ENCODE data around the gene GSC. TPM values are rescaled to one million over a fixed set of nuclear protein-coding genes. Genes with fewer than 3 reads are reported as not detected.

GSC gene
- total RNA-seq, 1 experiment from 2014 or later, result 0.43 TPM

- no peak for DNase-seq
- Histone ChIP-seq H3K27ac (no peak overlapping the region), H3K4me3 (no peak overlapping the region), H3K9me3 (replicated peaks) (no peaks in the 10 kb centered on the region), H3K27me3 (0 out of 2 replicates have a peak, but pooled peaks cover 3% of the 10 kb centered on the region), H3K36me3 (no peaks in the 10 kb centered on the region), H3K4me1 (no peaks in the 10 kb centered on the region)
Measured at GRCh38 chr14:94775091-94775870, 5.4 kb upstream of the GSC start.

DNA sequence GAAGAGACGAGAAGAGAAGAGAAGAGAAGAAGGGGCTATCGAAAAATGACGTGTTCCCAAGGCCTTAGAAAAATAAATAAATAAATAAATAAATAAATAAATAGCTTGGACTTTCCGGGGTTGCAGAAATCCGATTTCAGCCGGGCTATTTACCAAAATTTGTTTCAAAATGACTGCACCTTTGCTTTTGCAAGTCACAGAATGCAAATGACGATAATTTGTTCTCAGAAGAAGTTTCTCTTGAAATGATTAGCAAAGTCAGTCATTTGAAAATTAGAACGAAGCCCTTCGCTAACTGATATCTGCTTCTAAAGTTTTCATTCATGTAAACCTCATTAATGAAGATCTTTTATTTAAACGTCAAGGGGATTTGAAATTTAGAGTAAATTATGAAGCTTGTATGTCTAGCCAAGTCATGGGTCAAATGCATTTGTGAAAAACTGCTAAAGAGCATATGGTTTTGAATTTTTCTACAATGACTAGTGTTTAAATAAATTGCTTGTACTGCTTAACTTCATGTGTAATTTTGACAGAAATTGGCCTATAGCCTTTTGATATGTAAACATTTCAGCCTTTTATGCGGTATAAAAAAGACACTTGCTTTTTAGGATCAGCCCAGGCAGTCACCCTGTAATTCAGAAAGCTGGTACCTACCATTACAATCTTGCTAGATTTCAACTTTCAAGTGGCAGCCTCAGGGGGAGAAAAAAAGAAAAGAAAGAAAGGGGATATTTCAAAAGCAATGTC lies 4.6 kb upstream of the GSC start:
- no peak overlapping the region for H3K27ac ChIP-seq
- no peaks in the 10 kb centered on the region for H3K9me3 ChIP-seq (replicated peaks)
- no peak overlapping the region for H3K4me3 ChIP-seq
- H3K27me3 ChIP-seq, result 0 out of 2 replicates have a peak, but pooled peaks cover 3% of the 10 kb centered on the region
- no peaks in the 10 kb centered on the region for H3K36me3 ChIP-seq
- no peaks in the 10 kb centered on the region for H3K4me1 ChIP-seq
- DNase-seq, result no peak

DNA sequence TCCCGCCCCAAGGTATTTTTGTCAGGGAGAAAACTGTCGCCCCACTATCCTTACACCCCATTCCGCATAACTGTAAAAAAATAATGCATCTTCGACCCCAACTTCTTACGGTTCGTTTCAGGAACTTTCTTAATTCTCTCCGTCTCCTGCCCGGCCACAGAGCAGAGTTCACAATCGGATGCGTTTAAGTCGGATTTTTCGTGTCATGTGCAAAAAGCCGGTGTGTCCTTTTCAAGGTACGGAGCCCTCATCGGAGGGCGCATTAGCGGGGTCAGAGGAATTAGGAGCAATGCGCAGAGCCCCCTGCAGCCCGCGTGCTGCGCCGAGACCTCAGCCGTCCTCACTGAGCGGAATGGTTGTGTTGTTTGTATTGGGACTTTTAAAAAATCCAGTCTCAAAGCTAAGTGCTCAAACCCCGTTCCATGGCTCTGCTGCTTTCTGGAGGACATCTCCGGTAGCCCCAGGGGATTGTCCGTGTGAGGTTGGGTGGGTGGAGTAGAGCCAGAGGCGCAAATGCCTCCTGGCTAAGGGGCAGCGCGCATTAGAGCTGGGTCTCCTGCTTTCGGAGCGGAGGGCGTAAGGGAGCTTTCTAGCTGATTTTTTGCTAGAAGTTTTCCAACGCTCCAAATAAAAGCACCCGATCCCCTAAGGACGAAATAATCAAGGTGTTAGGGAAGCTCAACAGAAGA lies 3.9 kb upstream of the GSC start:
- Histone ChIP-seq H3K27ac (no peak overlapping the region), H3K27me3 (0 out of 2 replicates have a peak, but pooled peaks cover 3% of the 10 kb centered on the region)
- no peak for DNase-seq

GRCh38 chr14:94773061-94773648 lies 3.2 kb upstream of the GSC start:
- DNase-seq, result no peak
- Histone ChIP-seq H3K4me1 (no peaks in the 10 kb centered on the region), H3K27ac (no peak overlapping the region), H3K9me3 (replicated peaks) (no peaks in the 10 kb centered on the region), H3K36me3 (no peaks in the 10 kb centered on the region), H3K4me3 (no peak overlapping the region), H3K27me3 (0 out of 2 replicates have a peak, but pooled peaks cover 3% of the 10 kb centered on the region)

More for the DNA sequence above, 3.9 kb upstream of the GSC start:
- no peaks in the 10 kb centered on the region for H3K9me3 ChIP-seq (replicated peaks)
- H3K4me1 ChIP-seq, result no peaks in the 10 kb centered on the region
- no peak overlapping the region for H3K4me3 ChIP-seq
- no peaks in the 10 kb centered on the region for H3K36me3 ChIP-seq

- no peak overlapping the region for H3K27ac ChIP-seq
- no peaks in the 10 kb centered on the region for H3K36me3 ChIP-seq
- H3K9me3 ChIP-seq (replicated peaks), result no peaks in the 10 kb centered on the region
- no peaks in the 10 kb centered on the region for H3K4me1 ChIP-seq
- no peak overlapping the region for H3K4me3 ChIP-seq
- DNase-seq, result no peak
- H3K27me3 ChIP-seq, result 0 out of 2 replicates have a peak, but pooled peaks cover 3% of the 10 kb centered on the region
Measured at GRCh38 chr14:94772548-94772947, 2.6 kb upstream of the GSC start.

GRCh38 chr14:94771906-94772490 lies 2.1 kb upstream of the GSC start:
- Histone ChIP-seq H3K36me3 (no peaks in the 10 kb centered on the region), H3K4me3 (no peak overlapping the region), H3K27ac (no peak overlapping the region), H3K9me3 (replicated peaks) (no peaks in the 10 kb centered on the region), H3K4me1 (no peaks in the 10 kb centered on the region), H3K27me3 (0 out of 2 replicates have a peak, but pooled peaks cover 3% of the 10 kb centered on the region)
- no peak for DNase-seq

GRCh38 chr14:94771158-94771905 lies 1.4 kb upstream of the GSC start:
- no peaks in the 10 kb centered on the region for H3K4me1 ChIP-seq
- 0 out of 2 replicates have a peak, but pooled peaks cover 3% of the 10 kb centered on the region for H3K27me3 ChIP-seq

GRCh38 chr14:94770815-94771157 lies 873 bp upstream of the GSC start:
- DNase-seq, result no peak
- H3K27ac ChIP-seq, result no peak overlapping the region
- no peaks in the 10 kb centered on the region for H3K9me3 ChIP-seq (replicated peaks)
- no peaks in the 10 kb centered on the region for H3K36me3 ChIP-seq
- H3K4me1 ChIP-seq, result no peaks in the 10 kb centered on the region
- 0 out of 2 replicates have a peak, but pooled peaks cover 3% of the 10 kb centered on the region for H3K27me3 ChIP-seq
- H3K4me3 ChIP-seq, result peak overlapping the region; percentile 53; the same call in 1 of the 2 replicates

More at GRCh38 chr14:94771158-94771905, 1.4 kb upstream of the GSC start:
- Histone ChIP-seq H3K36me3 (no peaks in the 10 kb centered on the region), H3K9me3 (replicated peaks) (no peaks in the 10 kb centered on the region), H3K4me3 (no peak overlapping the region), H3K27ac (no peak overlapping the region)
- no peak for DNase-seq

DNA sequence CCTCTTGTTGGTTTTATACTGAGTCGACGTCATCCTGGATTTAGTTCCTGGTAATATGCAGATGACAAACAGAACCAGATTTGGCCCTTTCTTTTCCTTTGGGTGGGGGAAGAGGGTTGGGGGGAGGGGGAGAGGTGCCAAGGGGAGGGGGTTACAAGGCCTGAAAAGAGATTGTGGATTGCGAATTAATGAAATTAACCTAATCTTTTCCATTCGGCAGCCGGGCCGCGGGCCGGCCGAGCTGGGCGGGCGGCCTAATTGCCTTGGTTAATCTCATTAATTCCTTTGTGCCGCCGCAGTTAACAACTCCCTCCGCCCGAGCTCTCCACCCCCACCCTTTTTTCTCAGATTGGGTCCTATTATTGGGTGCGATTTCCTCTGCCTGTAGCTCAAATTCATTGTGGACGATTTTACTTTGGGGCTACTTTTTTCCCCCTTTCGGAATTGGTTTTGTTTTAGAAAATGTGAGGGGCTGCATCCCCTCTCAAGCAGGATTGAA lies 387 bp upstream of the GSC start:
- Histone ChIP-seq H3K27ac (no peak overlapping the region), H3K27me3 (0 out of 2 replicates have a peak, but pooled peaks cover 3% of the 10 kb centered on the region)
- DNase-seq, result no peak

DNA sequence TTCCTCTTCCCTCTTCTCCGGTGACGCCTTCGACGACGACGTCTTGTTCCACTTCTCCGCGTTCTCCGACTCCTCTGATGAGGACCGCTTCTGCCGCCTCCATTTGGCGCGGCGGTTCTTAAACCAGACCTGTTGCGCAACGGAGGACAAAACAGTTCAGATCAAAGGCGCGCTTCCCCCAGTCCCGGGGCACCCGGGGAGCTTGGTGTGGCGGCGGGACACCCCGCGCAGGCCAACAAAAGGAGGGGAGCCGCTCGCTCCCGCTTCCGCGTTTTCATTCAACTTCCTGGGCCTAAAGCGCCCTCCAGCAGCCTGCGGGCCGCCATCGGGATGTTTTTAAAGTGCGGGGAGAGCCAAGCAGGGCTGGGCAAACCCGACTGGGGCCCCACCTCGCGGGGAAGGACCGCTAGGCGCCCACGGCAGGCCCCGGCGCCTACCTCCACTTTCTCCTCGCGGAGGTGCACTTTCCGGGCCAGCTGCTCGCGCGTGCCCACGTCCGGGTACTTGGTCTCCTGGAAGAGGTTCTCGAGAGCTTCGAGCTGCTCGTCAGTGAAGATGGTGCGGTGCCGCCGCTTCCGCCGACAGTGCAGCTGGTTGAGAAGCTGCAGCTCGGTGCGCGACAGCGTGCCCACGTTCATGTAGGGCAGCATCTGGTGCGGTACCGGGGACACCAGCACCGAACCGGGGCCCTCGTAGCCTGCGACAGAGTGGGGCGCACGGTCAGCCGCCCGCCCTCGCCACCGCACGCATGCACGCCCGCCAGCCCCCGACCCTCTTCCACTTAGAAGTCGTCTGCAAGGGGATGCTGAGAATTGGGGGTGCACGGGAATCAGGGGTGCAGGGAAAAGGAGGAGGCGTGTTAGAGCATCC lies 1.2 kb downstream of the GSC start:
- Histone ChIP-seq H3K36me3 (no peaks in the 10 kb centered on the region), H3K9me3 (replicated peaks) (no peaks in the 10 kb centered on the region), H3K27ac (no peak overlapping the region), H3K4me1 (no peaks in the 10 kb centered on the region), H3K27me3 (no peaks in the 10 kb centered on the region), H3K4me3 (no peak overlapping the region)
- DNase-seq, result no peak

More for the DNA sequence above, 387 bp upstream of the GSC start:
- H3K4me1 ChIP-seq, result no peaks in the 10 kb centered on the region
- H3K36me3 ChIP-seq, result no peaks in the 10 kb centered on the region
- peak overlapping the region; percentile 53 for H3K4me3 ChIP-seq
- H3K9me3 ChIP-seq (replicated peaks), result no peaks in the 10 kb centered on the region

DNA sequence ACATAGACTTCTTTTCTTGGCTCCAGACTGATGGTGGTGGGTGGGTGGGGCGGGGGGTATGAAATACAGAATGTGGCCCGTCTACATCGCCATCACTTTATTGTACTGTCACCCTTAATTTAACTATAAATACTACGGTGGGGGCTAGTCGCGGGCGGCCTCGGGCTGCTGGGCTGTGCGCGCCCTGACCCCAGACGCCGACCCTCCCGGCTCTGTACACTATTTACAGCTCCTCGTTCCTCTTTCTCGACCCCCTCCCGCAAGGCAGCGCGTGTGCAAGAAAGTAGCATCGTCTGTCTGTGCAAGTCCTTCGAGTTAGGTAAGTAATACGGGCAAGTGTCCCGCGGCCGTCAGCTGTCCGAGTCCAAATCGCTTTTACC lies 1.8 kb downstream of the GSC start:
- H3K4me1 ChIP-seq, result no peaks in the 10 kb centered on the region
- no peak overlapping the region for H3K27ac ChIP-seq
- no peaks in the 10 kb centered on the region for H3K36me3 ChIP-seq
- H3K9me3 ChIP-seq (replicated peaks), result no peaks in the 10 kb centered on the region
- DNase-seq, result no peak
- no peaks in the 10 kb centered on the region for H3K27me3 ChIP-seq
- no peak overlapping the region for H3K4me3 ChIP-seq

- H3K4me1 ChIP-seq, result no peaks in the 10 kb centered on the region
- no peaks in the 10 kb centered on the region for H3K36me3 ChIP-seq
- no peak overlapping the region for H3K27ac ChIP-seq
- H3K27me3 ChIP-seq, result no peaks in the 10 kb centered on the region
- no peak overlapping the region for H3K4me3 ChIP-seq
- DNase-seq, result no peak
- no peaks in the 10 kb centered on the region for H3K9me3 ChIP-seq (replicated peaks)
Measured at GRCh38 chr14:94767321-94767878, 2.5 kb downstream of the GSC start.

DNA sequence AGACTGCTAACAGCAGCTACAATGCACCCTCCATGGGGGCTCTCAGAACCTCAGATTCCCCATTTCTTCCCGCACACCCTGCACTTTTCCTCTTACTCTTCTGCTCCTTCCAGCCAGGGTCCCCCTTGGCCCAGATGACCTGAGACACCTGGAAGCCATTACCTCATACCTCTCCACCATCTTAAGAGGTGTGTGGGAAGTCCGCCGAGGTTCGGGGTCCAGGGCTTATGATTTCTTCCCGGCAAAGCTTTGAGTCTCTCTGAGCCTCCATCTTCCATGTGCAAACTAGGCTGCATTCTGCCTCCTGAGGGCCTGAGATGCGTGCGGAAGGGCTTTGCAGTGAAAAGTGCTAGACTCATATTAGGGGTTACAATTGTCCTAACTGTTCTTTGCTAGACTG lies 5.3 kb downstream of the GSC start:
- Histone ChIP-seq H3K4me3 (no peak overlapping the region), H3K36me3 (no peaks in the 10 kb centered on the region), H3K9me3 (replicated peaks) (no peaks in the 10 kb centered on the region), H3K4me1 (no peaks in the 10 kb centered on the region), H3K27me3 (no peaks in the 10 kb centered on the region), H3K27ac (no peak overlapping the region)
- DNase-seq, result no peak
